HepG2 (cell line): Measurements from ENCODE around the gene ABCC5. TPM values are rescaled to one million over a fixed set of nuclear protein-coding genes. Genes with fewer than 3 reads are reported as not detected.

ENCODE experiments used
- ATF7-NPFF ChIP-seq: sonication (generic); formaldehyde crosslinking; IDR thresholded peaks from 2 replicates; pipeline ENCODE4 v1.8.1; 2023; ENCODE audit warnings: mild to moderate bottlenecking, low read depth, missing genetic modification reagents, moderate library complexity
- SCMH1 ChIP-seq: sonication (generic); formaldehyde crosslinking; IDR thresholded peaks from 2 replicates; pipeline ENCODE4 v1.9.0; 2021; ENCODE audit warnings: missing genetic modification reagents, mild to moderate bottlenecking, borderline replicate concordance
- THYN1 ChIP-seq: sonication (generic); formaldehyde crosslinking; IDR thresholded peaks from 2 replicates; pipeline ENCODE4 v1.8.1; 2023; ENCODE audit warnings: low read depth, mild to moderate bottlenecking, moderate library complexity, missing genetic modification reagents, borderline replicate concordance
- ZBTB37 ChIP-seq: sonication (generic); formaldehyde crosslinking; IDR thresholded peaks from 2 replicates; pipeline ENCODE4 v1.4.0; 2020; ENCODE audit warnings: mild to moderate bottlenecking, missing genetic modification reagents
- ZNF317 ChIP-seq: sonication (generic); formaldehyde crosslinking; IDR thresholded peaks from 2 replicates; pipeline ENCODE4 v1.5.0; 2020; ENCODE audit warnings: mild to moderate bottlenecking, missing genetic modification reagents
- ZNF652 ChIP-seq: IDR thresholded peaks from 2 replicates; pipeline ENCODE4 v1.6.1; 2016; ENCODE audit warnings: low read depth, borderline replicate concordance
- polyA plus RNA-seq, 8 experiments: library from polyadenylated mRNA; depleted of rRNA in 3 of 8; stranded (reverse) in 7 of 8; unstranded in 1 of 8; fragments of >200 nt; fragmentation: Illumina TruSeq in 4 of 8; extraction: Trizol in 4 of 8; gene quantifications; 2 replicates each; pipeline versions ENCODE4 v1.2.1 to v1.2.3, GENCODE V29; 2011 to 2016; ENCODE audit warnings: low read depth in 4 of 8, missing spikeins in 1 of 8, mixed read lengths in 1 of 8; ENCODE audit not compliant: insufficient read depth in 1 of 8
- total RNA-seq, 5 experiments: library from RNA; depleted of rRNA; stranded (reverse); fragments of >200 nt; fragmentation: Illumina TruSeq; extraction: Trizol; gene quantifications; 2 replicates each; pipeline ENCODE4 v1.2.3, GENCODE V29; 2016; ENCODE audit warnings: low read depth in 1 of 5
- TF ChIP-seq, protein P1 (sequence below): sonication (generic); formaldehyde crosslinking; IDR thresholded peaks from 2 replicates; pipeline ENCODE4 v1.8.0; 2022; ENCODE audit warnings: low read depth, missing genetic modification reagents
- TF ChIP-seq, protein P2 (sequence below): sonication (generic); formaldehyde crosslinking; IDR thresholded peaks from 2 replicates; pipeline ENCODE4; 2020; ENCODE audit warnings: missing genetic modification reagents, mild to moderate bottlenecking, borderline replicate concordance

ABCC5 gene
- total and polyA plus RNA-seq, 2 of the 13 experiments (the other 11 are each of a cell fraction or from before 2014, with no cell fraction given) = 12.5 to 12.7 TPM

DNA sequence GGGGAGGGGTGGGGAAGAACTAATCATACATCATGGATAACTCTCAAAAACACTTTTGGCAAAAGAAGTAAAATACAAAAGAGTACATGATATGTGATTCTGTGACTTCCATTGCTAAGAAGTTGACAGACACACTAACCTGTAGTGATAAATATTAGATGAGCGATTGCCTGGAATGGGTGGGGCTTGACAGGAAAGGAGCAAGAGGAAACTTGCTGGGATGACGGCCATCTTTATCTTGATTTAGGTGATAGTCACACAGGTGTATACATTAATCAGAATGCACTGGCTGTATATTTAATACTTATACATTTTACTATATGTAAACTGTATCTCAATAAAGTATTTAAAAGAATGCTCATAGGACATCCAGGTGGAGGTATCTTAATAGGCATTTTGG lies 146.1 kb downstream of the ABCC5 start (continued):
- TF ChIP-seq, protein P1, sequence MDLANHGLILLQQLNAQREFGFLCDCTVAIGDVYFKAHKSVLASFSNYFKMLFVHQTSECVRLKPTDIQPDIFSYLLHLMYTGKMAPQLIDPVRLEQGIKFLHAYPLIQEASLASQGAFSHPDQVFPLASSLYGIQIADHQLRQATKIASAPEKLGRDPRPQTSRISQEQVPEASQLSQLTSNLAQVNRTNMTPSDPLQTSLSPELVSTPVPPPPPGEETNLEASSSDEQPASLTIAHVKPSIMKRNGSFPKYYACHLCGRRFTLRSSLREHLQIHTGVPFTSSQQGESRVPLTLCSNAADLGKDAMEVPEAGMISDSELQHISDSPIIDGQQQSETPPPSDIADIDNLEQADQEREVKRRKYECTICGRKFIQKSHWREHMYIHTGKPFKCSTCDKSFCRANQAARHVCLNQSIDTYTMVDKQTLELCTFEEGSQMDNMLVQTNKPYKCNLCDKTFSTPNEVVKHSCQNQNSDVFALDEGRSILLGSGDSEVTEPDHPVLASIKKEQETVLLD = no peak
- no peak for TF ChIP-seq ATF7-NPFF (CRISPR knock-in tag)
- no peak for TF ChIP-seq ZBTB37 (CRISPR knock-in tag)
- TF ChIP-seq SCMH1 (CRISPR knock-in tag) = no peak
- TF ChIP-seq THYN1 (CRISPR knock-in tag) = no peak
- no peak for TF ChIP-seq ZNF317 (CRISPR knock-in tag)
- no peak for TF ChIP-seq ZNF652
- TF ChIP-seq, protein P2, sequence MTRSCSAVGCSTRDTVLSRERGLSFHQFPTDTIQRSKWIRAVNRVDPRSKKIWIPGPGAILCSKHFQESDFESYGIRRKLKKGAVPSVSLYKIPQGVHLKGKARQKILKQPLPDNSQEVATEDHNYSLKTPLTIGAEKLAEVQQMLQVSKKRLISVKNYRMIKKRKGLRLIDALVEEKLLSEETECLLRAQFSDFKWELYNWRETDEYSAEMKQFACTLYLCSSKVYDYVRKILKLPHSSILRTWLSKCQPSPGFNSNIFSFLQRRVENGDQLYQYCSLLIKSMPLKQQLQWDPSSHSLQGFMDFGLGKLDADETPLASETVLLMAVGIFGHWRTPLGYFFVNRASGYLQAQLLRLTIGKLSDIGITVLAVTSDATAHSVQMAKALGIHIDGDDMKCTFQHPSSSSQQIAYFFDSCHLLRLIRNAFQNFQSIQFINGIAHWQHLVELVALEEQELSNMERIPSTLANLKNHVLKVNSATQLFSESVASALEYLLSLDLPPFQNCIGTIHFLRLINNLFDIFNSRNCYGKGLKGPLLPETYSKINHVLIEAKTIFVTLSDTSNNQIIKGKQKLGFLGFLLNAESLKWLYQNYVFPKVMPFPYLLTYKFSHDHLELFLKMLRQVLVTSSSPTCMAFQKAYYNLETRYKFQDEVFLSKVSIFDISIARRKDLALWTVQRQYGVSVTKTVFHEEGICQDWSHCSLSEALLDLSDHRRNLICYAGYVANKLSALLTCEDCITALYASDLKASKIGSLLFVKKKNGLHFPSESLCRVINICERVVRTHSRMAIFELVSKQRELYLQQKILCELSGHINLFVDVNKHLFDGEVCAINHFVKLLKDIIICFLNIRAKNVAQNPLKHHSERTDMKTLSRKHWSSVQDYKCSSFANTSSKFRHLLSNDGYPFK (CRISPR knock-in tag) = no peak
